Left ventricle myocardium inferior (tissue), 1 donor: ENCODE data around the gene WNK3. TPM values are rescaled to one million over a fixed set of nuclear protein-coding genes. Genes with fewer than 3 reads are reported as not detected.

Source experiments
- DNase-seq: peaks from one replicate; pipeline ENCODE4 v3.0.0-alpha.2; 2020
- H3K27ac ChIP-seq: fragments of 200-600 bp; replicated peaks from 2 replicates; pipeline ENCODE4 v1.8.0; 2021
- H3K27me3 ChIP-seq: fragments of 200-600 bp; 2 replicates; pipeline ENCODE4 v1.8.0; 2021; ENCODE audit warnings: low read depth
- H3K36me3 ChIP-seq: fragments of 200-600 bp; 2 replicates; pipeline ENCODE4 v1.8.0; 2021
- H3K4me1 ChIP-seq: fragments of 200-600 bp; 2 replicates; pipeline ENCODE4 v1.8.0; 2021
- H3K4me3 ChIP-seq: fragments of 200-600 bp; 2 replicates; pipeline ENCODE4 v1.8.0; 2021; ENCODE audit warnings: mild to moderate bottlenecking, moderate library complexity
- H3K9me3 ChIP-seq: fragments of 200-600 bp; replicated peaks from 2 replicates; pipeline ENCODE4 v1.8.0; 2021
- CTCF ChIP-seq: fragments of 200-600 bp; IDR thresholded peaks from 2 replicates; pipeline ENCODE4 v1.8.0; 2021; ENCODE audit warnings: antibody characterized with exemption, mild to moderate bottlenecking, borderline replicate concordance
- intact Hi-C: fragments of 100-400 bp; cut with micrococcal nuclease; formaldehyde crosslinking; loops from one replicate; pipeline ENCODE4 v1.11.0; 2022
- total RNA-seq: library from RNA; stranded (reverse); fragmentation: NEBNext Ultra II Directional; extraction: Animal tissue kit (Norgen Biotek cat#: 25700); gene quantifications from one replicate; pipeline ENCODE4 v1.2.1, GENCODE V29; 2021
- donor health status: DM: no; HTN: yes; CAD: no; lungs with severe emphysema.

The WNK3 gene
- total RNA-seq, 1 donor from 2014 or later, result 0.88 TPM

GRCh38 chrX:54281676-54282075 lies 76.2 kb downstream of the WNK3 start:
- Histone ChIP-seq H3K9me3 (no peaks in the 10 kb centered on the region), H3K4me1 (no peaks in the 10 kb centered on the region), H3K27me3 (no peaks in the 10 kb centered on the region), H3K4me3 (no peak overlapping the region), H3K27ac (no peak overlapping the region), H3K36me3 (no peaks in the 10 kb centered on the region)
- intact Hi-C loops, result no loop called here
- TF ChIP-seq CTCF, result no peak
- DNase-seq, result no peak

GRCh38 chrX:54280466-54280865 lies 77.4 kb downstream of the WNK3 start:
- no peaks in the 10 kb centered on the region for H3K27me3 ChIP-seq
- no peak overlapping the region for H3K4me3 ChIP-seq
- H3K27ac ChIP-seq, result no peak overlapping the region
- H3K4me1 ChIP-seq, result no peaks in the 10 kb centered on the region
- no peaks in the 10 kb centered on the region for H3K36me3 ChIP-seq
- DNase-seq, result no peak
- TF ChIP-seq CTCF, result no peak
- no peaks in the 10 kb centered on the region for H3K9me3 ChIP-seq
- intact Hi-C loops, result no loop called here

GRCh38 chrX:54271664-54272063 lies 86.2 kb downstream of the WNK3 start:
- H3K4me3 ChIP-seq, result no peak overlapping the region

GRCh38 chrX:54248309-54248708 lies 109.5 kb downstream of the WNK3 start:
- no peaks in the 10 kb centered on the region for H3K27me3 ChIP-seq
- intact Hi-C loops, result no loop called here
- H3K4me3 ChIP-seq, result no peak overlapping the region
- no peaks in the 10 kb centered on the region for H3K4me1 ChIP-seq
- no peak overlapping the region for H3K27ac ChIP-seq
- TF ChIP-seq CTCF, result peak; percentile 49
- H3K36me3 ChIP-seq, result no peaks in the 10 kb centered on the region
- no peak for DNase-seq
- no peaks in the 10 kb centered on the region for H3K9me3 ChIP-seq

More at GRCh38 chrX:54271664-54272063, 86.2 kb downstream of the WNK3 start:
- Histone ChIP-seq H3K27me3 (no peaks in the 10 kb centered on the region), H3K4me1 (no peaks in the 10 kb centered on the region), H3K27ac (no peak overlapping the region), H3K9me3 (no peaks in the 10 kb centered on the region), H3K36me3 (no peaks in the 10 kb centered on the region)
- TF ChIP-seq CTCF, result no peak
- intact Hi-C loops, result no loop called here
- no peak for DNase-seq

GRCh38 chrX:54246866-54247265 lies 111.0 kb downstream of the WNK3 start:
- no peak for TF ChIP-seq CTCF
- no peak for DNase-seq
- no peak overlapping the region for H3K4me3 ChIP-seq
- H3K27ac ChIP-seq, result no peak overlapping the region
- H3K27me3 ChIP-seq, result no peaks in the 10 kb centered on the region
- intact Hi-C loops, result no loop called here
- no peaks in the 10 kb centered on the region for H3K4me1 ChIP-seq
- H3K36me3 ChIP-seq, result no peaks in the 10 kb centered on the region
- H3K9me3 ChIP-seq, result no peaks in the 10 kb centered on the region

GRCh38 chrX:54238588-54238987 lies 119.3 kb downstream of the WNK3 start:
- Histone ChIP-seq H3K27me3 (no peaks in the 10 kb centered on the region), H3K9me3 (no peaks in the 10 kb centered on the region), H3K4me1 (no peaks in the 10 kb centered on the region), H3K4me3 (no peak overlapping the region), H3K27ac (no peak overlapping the region), H3K36me3 (no peaks in the 10 kb centered on the region)
- no peak for DNase-seq
- no peak for TF ChIP-seq CTCF
- intact Hi-C loops, result no loop called here
